IPS DF 4.7 (cell line): ENCODE data around the gene EFNA3.

Experiments
- DNase-seq: peaks from one replicate; pipeline ENCODE4 v3.0.0-alpha.2; 2013; ENCODE audit warnings: low spot score; ENCODE audit errors: extremely low read depth

EFNA3 gene

DNA sequence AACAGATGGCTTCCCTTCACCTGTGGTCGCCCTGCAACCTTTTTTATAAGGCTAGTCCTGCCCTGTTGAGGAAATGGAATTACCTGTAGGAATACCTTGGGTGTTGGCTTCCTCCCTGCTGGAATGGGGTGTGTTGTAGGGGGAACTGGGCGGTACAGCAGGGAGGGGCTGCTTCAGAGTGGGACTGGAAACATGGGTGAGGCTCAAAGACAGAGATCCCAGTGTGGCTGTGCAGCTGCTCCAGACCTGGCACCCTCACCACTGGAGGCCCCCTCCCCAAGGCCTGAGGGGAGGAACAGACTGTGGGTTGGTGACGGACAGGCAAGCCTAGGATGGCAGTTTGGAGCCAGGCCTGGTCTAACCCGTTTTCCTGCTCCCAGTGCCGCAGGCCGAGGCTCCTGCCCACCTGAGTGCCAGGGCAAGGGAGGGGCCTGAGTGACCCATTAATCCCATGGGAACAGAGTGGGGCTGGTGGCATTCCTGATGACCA lies 4.5 kb downstream of the EFNA3 start:
- DNase-seq, result no peak

DNA sequence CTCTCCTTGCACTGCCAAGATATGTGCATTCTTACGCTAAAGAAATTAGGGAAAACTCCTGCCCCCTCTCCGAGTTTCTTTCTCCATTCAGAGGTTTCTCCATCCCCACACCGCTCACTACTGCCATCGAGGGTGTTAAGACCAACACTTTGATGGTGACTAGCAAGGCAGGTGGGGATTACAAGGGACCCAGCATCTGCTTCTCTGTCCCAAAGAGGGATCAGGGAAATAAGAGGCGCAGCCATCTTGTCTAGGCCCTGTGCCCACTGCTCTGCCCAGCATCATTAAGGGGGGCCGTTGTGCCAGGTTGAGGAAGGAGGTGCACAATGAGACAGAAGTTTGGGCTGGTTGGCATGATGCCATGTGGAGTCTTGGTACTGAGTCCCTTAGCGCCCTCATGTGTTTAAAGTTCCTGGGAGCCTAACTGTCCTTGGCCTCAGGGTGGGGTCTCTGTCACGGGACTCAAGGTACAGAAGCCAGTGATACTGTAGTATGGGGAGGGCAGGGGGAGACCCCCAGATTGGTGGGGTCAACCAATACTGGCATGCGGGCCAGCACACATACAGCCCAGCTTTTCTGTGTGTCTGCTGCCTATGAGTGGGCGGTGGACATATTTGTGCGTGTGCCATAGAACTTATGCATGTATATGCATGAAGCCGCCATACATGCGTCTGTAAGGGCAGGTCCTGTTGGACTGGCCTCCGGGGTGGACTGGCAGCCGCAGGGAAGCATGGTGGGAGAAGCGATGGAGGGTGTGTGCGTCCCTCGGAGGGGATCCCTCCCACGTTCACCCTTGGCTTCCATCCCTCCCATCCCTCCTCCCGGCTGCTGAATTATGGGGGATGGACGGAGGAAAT lies 5.5 kb downstream of the EFNA3 start:
- no peak for DNase-seq

DNA sequence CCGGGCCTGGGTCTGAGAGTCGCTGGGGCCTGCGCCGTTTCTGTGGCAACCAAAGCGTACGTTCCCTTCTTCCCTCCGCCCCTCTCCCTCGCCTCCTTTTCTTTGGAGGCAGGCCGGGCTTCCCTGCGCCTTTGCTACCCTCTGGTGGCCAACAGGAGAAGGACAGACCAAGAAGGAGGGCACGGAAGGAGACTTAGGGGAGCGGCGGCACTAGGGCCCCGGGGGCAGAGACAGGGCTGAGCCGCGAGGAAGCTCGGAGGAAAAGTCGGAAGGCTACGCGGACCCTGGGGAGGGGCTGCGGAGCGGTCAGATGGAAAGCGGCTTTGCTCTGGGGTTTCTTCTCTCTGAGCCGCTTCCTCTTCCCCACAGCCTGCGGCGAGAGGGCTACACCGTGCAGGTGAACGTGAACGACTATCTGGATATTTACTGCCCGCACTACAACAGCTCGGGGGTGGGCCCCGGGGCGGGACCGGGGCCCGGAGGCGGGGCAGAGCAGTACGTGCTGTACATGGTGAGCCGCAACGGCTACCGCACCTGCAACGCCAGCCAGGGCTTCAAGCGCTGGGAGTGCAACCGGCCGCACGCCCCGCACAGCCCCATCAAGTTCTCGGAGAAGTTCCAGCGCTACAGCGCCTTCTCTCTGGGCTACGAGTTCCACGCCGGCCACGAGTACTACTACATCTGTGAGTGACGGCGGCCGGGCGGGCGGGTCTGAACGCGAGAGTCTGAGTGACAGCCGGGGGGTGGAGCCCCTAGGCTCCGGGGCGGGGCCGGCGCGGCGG lies 6.3 kb downstream of the EFNA3 start:
- no peak for DNase-seq

GRCh38 chr1:155085504-155086127 lies 7.0 kb downstream of the EFNA3 start:
- no peak for DNase-seq

DNA sequence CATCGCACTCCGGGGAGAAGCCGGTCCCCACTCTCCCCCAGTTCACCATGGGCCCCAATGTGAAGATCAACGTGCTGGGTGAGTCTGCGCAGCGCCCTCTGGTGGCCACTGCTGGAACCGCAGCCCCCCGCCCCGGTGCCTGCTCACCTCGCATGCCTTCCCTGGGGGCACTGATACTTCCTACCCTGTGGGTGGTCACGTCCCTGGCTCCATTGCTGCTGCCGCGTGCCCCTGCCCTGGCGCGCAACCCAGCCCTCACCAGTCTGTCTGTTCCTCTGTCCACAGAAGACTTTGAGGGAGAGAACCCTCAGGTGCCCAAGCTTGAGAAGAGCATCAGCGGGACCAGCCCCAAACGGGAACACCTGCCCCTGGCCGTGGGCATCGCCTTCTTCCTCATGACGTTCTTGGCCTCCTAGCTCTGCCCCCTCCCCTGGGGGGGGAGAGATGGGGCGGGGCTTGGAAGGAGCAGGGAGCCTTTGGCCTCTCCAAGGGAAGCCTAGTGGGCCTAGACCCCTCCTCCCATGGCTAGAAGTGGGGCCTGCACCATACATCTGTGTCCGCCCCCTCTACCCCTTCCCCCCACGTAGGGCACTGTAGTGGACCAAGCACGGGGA lies 7.6 kb downstream of the EFNA3 start:
- no peak for DNase-seq

GRCh38 chr1:155086856-155087535 lies 8.4 kb downstream of the EFNA3 start:
- DNase-seq, result no peak

- DNase-seq, result no peak
Observed at GRCh38 chr1:155091071-155092051, 12.7 kb downstream of the EFNA3 start.

- no peak for DNase-seq
Observed at GRCh38 chr1:155092131-155092530, 13.5 kb downstream of the EFNA3 start.

DNA sequence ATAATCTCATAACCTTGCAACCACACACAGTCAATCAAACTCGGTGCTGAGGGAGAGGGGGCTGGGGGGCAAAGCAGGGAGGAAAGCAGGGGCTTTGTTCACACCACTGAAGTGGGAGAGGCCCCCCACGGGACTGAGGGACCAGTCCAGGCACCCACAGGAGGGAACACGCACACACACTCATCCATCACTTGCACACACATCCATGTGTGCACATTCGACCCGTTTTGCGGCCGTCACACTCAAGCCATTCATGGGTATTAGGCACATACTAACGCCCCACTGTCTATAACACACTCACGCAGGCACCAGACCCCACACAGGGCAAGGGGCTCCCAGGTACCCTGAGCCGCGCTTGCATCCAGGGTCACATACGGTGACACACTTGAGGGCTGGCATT lies 14.0 kb downstream of the EFNA3 start:
- DNase-seq, result no peak

DNA sequence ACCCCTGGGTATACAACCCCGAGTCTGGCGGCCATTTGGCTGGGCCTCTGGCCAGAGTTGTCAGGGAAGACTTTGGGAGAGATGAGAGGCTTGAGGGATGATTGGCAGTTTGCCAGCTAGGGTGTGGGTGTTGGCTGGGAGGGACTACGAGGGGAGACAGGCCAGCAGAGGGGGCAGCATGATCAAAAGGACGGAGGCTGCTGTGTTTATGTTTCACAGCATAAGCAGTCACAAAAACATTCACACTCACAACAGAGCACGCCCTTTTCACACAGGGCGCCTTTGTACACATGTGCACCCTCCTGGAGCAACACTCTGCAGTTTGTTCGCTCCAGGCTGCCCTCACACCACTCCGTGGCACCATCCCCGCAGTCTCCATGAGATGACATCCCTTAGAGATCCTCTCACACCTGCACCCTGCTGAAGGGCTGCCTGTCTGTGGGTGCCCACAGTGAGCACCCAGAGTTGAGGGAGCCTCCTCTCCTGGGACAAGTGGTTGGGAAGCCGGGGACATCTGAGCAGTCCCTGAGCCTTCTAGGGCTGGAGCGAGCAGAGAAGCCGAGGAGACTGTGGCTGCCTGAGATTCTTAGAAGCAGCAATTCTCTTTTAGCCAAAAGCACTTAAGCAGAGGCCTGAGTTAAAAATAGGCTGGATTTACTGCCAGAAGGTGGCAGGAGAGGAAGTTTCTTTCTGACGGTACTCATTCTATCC lies 15.4 kb downstream of the EFNA3 start:
- DNase-seq, result no peak

- no peak for DNase-seq
Observed at GRCh38 chr1:155094622-155094948, 15.9 kb downstream of the EFNA3 start.

DNA sequence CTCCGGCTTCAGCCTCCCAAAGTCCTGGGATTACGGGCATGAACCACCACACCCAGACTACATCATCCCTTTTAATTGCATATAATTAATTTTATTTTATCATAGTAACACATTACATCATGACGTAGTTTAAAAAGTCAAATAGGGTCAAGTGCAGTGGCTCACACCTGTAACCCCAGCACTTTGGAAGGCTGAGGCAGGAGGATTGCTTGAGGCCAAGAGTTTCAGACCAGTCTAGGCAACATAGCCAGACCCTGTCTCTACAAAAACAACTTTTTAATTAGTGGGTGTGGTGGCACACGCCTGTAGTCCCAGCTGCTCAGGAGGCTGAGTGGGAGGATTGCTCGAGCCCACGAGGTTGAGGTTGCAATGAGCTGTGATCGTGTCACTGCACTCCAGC lies 20.7 kb downstream of the EFNA3 start:
- no peak for DNase-seq

DNA sequence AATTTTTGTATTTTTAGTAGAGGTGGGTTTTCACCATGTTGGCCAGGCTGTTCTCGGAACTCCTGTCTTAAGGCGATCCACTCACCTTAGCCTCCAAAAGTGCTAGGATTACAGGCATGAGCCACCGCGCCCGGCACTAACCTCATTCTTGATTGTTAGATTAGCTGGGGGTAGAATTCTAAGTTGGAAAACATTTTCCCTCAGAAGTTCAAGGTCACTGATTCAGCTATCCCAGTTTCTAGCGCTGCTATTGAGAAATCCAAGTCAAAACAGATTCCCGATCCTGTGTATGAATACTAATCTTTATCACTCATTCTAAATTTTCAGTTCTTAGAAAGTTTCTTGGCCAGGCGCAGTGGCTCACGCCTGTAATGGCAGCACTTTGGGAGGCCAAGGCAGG lies 24.7 kb downstream of the EFNA3 start:
- DNase-seq, result no peak

DNA sequence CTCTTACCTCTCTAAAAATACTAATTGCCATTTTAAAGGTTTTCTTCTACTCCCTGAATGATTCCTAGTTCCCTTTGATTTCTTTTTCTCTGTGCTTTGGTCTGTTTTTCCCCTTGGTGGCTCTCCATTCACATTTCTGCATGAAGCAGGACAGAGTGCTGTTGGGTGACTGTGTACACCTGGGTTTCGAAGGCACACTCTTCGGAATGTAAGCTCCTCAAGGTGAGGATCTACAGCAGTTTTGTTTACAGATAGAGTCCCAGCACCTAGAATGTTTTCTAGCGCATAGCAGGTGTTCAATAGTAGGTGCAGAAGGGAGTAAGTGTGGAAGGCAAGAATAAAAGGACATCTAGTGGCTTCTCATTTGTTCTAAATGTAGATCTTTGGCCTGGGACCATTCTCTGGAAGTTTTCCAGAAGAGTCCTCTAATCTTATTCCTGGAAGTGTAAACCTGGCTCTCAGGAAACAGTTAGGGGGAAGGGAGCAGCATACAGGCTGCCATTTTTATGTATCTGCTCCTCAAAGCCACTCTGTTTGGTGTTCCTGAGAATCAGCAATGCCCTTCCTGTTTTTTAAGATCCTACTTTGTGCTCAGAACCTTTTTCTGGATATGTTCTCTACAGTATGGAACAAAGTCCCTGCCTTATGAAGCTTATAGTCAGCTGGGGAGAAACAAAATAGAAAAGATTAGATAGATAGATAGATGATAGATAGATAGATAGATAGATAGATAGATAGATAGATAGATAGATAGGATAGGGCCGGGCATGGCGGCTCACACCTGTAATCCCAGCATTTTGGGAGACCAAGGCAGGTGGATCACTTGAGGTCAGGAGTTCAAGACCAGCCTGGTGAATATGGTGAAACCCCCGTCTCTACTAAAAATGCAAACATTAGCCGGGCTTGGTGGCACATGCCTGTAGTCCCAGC lies 26.2 kb downstream of the EFNA3 start:
- no peak for DNase-seq

GRCh38 chr1:155105604-155106011 lies 27.0 kb downstream of the EFNA3 start:
- no peak for DNase-seq

DNA sequence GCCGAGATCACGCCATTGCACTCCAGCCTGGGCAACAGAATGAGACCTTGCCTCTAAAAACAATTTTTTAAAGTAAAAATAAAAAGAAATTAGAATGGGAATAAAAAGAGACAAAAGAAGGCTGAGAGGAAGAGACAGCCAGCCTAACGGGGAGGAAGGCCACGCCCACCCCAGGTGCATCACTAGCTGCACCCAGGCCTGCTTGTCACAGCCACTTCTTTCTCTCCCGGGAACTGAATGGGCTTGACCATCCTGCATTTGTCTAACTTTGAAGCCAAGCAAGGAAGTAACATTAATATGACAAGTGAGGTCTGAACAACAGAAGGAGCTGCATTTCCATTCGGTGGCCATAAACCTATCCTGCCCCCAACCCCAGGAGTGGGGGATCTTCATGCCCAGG lies 28.2 kb downstream of the EFNA3 start:
- DNase-seq, result no peak

DNA sequence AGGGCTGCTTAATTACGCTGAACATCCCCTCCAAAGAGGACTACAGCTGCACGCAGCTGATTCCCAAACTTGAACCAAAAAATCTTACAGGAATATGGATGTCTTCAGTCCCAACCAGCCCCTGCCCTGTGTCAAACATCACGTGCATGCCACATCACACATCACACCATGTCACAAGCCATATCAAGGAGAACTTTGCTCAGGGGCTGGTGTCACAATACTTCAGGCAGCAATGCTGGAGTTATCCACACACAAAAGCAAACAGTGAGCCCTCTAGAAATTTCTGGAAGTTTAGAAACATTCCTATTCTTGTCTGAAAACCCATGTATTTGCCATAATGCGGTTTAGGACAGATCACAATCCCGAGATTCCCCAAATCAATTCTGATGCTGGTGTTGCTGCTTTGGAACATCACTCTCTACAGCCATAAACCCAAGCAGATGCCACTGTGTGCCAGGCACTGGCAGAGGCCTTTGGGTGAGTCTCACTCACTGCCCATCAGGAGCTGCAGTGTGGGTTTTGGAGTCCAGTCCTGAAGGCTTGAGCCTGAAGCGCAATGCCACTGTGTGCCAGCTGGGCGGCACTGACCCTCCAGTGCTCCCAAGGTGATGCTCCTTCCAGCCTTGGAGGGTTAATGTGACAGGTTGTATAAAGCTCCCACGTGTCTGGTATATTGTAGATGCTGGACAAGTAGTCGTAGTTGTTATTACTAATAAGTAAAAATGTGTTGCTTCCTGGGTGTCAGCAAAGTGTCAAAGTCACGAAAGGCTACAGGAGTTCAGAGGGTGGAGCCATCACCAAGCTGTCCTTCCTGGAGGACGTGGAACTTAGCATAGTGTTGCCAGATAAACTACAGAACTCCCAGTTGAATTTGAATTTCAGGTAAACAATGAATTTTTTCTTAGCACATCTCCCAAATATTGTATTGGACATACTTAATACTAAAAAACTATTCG lies 28.9 kb downstream of the EFNA3 start:
- DNase-seq, result no peak
